SKM-1 (cell line): ENCODE data around the gene CCDC192.
"Not testable (repeated sequence)": the region's sequence is repeated elsewhere in the genome, so short reads cannot be mapped to it uniquely, and the experiment has no call there.

Experiments
- DNase-seq: peaks from one replicate; lab custom pipeline; 2025; ENCODE audit not compliant: unreplicated experiment; lab: John Stamatoyannopoulos, UW

Gene CCDC192

DNA sequence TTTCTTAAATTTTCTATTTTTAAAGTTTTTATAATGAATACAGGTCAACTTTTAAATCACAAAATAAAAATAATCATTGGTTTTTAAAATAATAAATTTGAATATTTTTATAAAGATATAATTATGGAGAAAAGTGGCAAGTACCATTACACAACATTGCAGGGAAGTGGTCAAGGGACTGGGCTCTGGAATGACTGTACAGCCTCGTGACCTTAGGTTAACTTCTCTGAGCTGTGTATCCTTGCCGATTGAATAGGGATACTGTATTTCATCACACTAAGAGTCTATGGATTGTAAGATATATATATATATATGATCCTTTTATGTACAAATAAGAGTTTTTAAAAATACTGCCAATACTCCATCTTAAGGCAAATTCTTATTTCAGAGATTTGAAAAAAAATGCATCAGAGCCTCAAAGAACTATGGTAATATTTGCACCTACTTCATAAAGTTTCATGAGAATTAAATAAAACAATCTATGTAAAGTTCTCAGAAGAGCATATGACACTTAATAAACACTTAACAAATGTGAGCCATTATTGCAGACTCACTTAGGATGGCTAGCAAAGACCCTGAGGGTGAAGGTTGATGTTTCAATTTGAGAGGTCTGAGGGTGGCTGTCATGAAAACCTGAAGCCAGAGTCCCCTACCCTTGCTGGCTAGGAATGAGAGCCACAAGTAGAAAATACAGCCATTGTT is 136.5 kb downstream of the CCDC192 start:
- peak; percentile 49 for DNase-seq

DNA sequence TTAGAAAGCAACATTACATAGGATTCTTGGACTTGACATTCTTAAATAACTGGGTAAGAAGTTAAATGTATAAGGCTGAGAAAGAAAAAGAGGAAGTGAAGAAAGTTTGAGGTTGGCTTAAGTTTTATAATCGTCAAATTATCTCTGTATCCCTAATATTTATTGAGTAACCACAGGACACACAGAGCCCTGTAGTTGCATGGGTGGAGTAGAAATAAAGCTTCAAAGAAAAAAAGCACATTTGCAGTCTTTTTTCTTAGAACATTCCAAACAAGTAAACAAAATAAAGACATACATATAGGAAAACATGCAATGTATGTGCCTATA is 137.0 kb downstream of the CCDC192 start:
- DNase-seq = peak; percentile 41

DNA sequence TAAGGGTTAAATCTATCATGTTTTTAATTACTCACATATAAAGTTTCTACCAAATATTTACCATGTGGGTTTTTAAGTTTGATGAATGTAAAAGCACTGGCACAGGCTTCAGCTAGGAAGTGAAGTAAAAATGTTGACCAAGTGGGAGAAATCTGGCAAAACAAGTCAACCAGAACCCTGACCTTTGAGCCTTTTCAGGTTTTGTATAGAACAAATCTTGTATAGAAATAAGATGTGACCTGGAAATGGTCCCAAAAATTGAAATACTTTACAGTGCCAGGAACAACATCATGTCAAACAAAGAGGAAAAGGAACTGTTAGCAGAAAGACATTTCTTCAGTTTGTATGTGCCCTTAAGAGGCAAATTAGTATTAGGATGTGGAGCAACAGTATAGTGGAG is 137.6 kb downstream of the CCDC192 start:
- DNase-seq = no peak

DNA sequence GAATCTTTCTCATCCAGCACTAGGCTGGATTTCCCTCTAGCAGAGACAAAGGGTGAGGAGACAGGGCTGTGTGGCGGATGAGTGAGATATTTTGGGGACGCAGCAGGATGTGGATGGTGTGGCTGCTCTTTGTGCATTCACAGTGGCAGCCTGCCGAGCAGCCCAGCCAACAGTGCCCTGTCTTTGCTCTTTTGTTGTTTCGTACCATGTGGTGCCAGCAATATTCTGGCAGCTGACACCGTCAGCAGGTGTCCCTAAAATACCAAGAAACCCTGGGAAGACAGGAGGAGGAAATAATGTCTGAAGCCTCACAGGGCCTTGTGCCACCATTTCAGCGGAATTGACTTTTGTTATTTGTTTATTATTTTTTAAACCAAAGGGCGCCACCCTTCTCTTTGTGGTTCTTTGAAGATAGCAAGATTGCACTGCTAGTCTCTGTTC is 141.4 kb downstream of the CCDC192 start:
- no peak for DNase-seq

DNA sequence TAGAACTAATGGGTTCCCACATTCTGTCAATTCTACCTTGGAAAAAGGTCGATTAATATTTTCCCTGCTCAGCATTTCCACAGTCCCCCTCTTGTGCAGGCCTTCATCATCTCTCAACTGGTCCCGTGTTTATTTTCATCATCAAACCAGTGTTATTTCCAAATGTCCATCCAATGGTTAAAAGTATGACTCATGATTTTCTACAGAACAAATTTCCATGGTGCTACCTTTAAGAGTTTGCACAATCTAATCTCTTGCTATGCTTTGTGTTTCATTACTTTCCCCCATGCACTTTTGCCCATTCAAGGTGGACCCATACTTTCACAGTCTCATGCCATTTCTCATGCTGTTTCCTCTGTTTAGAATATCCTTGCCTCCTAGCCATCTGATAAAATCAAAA is 143.7 kb downstream of the CCDC192 start:
- DNase-seq = no peak

DNA sequence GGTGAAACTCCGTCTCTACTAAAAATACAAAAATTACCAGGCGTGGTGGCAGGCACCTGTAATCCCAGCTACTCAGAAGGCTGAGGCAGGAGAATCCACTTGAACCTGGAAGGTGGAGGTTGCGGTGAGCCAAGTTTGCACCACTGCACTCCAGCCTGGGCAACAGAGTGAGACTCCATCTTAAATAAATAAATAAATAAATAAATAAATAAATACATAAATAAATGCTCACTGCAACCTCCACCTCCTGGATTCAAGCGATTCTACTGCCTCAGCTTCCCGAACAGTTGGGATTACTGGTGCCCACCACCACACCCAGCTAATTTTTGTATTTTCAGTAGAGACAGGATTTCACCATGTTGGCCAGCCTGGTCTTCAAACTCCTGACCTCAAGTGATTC is 144.4 kb downstream of the CCDC192 start:
- DNase-seq = not testable (repeated sequence)

DNA sequence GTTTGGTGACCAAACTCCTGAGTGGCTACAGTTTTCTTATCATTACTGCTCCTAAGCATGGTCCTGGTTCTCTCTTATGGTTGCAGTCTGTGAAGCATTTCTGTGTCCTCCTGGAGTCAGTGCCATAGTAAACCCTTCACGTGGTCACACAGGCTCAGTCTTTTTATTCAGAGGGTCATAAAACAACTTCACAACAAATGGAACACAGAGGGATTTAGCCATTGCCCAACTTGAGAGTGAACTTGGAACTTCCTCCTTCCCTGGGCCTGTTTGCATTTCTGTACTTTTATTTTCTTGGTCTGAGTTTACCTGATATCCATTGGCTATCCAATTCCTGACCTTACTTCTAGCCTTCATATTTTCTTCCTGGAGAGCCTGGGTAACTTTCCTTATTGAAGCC is 144.9 kb downstream of the CCDC192 start:
- no peak for DNase-seq

DNA sequence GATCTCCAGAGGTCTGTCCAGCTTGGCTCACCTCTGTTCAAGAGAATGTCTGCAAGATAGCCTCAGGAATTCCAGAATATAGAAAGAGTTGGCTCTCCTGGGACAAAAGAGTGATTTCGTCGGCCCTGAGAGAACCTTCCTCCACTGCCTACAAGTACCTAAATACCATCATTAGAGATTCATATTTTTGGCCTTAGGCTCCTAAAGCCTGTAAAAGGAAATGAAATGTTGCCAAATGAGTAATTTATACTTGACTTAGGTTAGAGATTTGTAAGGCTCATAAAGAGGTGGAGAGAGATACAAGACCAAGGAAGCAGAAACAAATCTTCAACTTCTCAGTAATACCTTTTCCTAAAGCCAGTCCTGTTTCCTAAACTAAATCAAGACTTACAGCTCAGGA is 146.2 kb downstream of the CCDC192 start:
- DNase-seq = no peak

DNA sequence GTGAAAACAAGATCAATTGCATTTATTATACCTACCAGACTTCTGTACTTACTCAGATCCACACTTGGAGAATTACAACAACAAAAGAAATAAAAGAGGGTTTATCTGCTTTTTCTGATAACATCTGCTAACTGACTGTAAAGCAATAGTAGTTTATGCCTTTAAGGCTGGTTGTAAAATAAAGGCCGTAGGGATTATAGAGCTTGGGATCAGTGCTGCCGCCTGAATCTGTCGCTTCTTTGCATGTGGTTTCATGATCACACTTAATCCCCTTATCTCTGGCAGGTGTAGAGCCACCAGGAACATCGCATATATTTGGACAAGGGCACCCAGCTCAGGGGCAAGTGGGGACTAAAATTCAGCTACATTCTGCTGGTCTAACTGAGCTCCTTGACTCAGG is 146.7 kb downstream of the CCDC192 start:
- DNase-seq = no peak

DNA sequence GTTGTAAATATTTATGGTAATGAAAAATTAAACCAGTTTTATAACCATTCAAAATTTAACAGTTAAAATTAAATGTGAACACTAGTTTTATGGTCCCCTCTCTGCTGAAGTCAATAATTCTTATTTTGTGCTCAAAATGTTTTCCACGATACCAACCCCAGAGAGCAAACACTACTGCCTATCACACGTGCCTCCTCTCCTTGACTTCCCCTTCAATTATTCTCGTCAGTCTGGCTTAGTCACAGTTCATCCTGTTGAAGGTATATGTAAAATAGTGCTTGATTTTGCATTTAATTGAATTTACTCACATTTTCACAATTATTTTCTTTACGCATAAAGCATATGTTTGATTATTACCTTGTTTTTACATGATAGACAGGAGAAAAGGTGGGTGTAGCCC is 148.8 kb downstream of the CCDC192 start:
- DNase-seq = no peak

DNA sequence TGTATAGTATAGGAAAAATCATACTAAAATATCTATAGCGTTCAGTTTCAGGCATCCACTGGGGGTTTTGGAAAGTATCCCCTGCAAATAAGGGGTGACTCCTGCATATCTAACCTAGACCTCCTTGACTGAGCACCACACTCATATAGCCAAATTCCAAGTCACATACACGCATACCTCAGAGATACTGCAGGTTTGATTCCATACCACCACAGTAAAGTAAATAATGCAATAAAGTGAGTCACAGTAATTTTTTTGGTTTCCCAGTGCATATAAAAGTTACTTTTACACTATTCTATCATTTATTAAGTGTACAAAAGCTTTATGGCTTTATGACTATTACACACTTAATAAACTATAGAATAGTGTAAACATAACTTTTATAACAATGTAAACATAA is 151.3 kb downstream of the CCDC192 start:
- no peak for DNase-seq

DNA sequence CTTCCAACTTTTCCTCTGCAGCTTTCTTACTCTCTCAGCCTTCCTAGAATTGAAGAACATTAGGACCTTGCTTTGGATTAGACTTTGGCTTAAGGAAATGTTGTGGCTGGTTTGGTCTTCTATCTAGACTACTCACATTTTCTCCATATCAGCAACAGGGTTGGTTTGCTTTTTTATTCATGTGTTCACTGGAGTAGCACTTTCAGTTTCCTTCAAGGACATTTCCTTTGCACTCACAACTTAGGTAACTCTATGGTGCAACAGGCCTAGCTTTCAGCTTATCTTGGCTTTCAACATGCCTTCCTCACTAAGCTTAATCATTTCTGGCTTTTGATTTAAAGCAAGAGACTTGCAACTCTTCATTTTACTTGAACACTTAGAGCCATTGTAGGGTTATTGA is 153.1 kb downstream of the CCDC192 start:
- no peak for DNase-seq

DNA sequence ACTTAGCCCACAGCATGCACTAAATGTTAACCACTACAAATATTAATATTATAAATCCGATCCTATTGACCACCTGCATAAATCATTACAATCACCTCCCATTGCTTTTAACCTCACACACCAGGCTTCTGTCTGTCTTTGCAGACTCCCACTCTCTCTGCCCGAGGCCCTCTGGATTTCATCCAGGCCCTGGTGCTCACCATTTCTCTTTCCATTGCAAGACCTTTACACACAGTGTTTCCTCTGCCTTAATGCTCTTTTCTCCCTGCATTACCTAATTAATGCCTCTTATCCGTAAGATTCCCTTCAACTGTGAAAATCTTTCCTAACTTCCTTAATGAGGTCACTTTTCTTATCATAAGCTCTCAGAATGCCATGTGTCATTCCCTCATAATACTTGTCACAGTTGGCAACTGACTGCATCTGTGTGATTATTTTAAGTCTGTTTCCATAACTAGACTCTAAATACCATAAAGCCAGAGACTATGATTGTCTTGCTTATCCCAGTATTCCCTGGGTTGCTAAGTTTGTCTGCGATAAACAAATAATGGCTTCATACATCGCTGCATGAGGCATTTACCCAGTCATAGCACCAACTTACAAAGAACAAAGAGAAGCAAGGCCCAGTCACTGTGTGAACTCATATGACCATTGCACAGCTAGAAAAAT is 155.1 kb downstream of the CCDC192 start:
- no peak for DNase-seq

DNA sequence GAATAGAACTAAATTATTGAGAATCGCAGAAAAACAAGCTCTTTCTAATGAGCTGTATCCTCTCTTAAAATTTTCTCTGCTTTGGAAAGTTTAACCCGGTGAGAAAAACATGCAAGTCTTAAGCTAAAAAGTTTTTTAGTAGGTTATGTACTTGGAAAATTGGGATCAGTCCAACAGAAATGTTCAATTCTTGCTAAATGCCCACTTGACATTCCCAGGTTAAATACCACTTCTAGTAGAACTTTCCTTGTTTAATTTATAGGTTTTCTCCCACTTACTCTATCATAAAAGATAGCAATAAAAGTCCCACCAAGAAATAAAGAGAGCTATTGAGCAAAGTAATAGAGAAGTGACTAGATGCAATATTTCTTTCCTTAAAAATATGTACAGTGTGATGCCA is 157.1 kb downstream of the CCDC192 start:
- DNase-seq = no peak

DNA sequence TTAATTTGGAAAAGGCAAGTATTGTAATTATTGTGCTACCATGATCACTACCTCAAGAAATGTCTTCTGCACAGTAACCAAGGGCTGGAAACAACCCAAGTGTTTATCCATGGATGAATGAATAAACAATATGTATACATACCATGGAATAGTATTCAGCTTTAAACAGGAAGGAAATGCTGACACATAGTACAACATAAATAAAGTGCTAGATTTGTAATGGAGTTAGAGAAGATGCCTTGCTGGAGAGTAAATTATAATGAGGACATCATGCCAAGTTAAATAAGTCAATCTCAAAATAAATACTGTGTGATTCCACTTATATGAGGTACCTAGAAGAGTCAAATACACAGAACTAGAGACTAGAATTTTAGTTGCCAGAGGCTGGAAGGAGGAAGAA is 160.0 kb downstream of the CCDC192 start:
- DNase-seq = no peak

DNA sequence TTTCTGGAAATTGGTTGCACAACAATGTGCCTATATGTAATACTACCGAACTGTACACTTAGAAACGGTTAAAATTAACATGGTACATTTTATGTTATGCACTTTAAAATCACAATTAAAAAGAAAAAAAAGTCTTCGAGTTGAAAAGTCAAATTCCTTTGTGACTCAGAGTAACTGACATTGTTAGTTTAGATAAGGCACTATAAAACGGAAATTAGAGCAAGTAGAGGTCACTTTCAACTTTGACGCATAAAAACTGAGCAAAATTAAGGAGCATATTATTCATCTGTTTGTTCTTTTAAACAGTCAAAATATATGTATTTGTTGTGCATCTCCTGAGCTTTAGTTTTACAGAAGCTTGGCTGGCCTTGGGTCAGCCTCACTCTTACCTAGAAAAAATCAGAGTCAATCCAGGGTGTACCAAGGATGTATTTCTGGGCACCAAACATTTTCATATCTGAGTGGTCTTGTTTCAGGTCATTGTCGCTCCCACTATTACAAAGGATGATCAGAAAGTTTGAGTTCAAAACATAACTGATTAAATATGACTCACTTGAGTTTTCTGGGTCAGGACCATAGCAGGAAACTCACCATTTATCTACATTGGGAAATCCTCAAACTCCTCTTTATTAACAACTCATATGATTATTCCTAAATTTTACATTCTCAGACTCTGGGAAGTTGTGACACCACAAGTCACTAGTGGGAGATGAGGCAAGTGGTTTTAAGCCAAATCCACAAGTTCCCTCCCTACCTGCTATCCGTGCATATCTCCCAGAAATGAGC is 160.6 kb downstream of the CCDC192 start:
- no peak for DNase-seq

DNA sequence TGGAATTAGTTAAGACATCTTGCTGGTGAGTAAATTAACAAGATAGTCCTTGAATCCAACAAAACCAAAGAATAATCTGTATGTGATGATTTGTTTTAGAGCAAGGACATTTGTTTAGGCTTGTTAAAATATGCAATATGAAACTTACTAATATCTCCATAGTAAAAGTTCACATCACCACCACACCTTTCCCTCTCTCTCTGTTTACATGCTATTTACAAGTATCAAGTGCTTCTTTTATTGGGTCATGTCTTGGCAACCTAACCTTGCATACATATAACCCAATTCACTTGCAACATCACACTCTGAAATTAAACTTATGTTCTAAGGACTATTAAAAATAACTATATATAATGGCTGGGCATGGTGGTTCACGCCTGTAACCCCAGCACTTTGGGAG is 161.3 kb downstream of the CCDC192 start:
- no peak for DNase-seq

DNA sequence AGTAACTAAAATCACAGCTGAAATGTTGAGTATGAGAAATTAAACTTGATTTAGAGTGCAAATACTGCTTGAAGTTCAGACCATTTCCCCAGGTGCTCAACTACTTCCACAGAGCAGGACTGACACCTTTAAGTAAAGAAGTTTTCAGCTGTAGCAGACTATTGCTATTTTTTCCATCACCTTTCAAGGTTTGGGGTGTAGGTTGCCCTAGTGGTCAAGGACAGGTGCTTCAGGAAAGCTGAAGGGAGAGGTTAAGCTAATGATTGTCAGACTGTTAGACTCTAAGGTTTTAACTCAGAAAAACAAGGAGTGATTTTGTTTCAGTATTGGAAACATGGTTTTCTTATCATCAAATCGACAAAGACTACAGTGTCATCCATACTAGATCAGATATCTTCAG is 162.1 kb downstream of the CCDC192 start:
- no peak for DNase-seq

DNA sequence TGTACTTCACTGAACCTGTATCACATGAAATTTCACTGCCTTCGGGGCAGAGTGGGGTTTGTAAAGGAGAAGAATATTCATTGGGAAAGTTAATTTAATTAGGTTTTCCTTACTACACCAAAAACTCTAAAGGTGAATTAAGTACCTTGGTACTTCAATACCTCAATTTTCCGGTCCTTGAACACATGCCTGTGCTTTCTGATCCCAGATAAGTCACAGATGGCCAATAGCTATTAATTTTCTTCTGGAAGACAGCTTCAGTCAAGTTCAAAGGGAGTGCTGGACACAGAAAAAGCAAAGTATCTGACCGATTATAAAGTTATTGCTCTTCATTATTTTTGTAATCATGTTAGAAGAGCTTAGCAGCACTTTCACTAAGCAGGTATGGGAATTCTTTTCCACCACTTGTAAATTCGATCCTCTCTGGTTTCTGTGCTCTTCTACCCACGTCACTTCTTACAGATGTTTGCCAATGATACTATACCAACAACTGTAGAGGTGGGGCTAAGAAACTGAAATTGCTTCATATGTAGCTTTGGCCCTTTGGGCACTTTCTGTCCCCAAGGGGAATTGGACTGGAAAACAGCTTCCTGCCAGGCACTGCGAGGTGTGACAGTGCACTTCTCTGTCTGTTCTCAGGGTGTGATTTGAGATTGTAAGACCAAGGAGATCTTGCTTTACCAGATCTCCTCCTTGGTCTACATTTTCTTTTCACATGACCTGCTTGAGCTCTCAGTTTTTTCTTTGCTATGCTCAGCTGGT is 164.0 kb downstream of the CCDC192 start:
- DNase-seq = no peak

DNA sequence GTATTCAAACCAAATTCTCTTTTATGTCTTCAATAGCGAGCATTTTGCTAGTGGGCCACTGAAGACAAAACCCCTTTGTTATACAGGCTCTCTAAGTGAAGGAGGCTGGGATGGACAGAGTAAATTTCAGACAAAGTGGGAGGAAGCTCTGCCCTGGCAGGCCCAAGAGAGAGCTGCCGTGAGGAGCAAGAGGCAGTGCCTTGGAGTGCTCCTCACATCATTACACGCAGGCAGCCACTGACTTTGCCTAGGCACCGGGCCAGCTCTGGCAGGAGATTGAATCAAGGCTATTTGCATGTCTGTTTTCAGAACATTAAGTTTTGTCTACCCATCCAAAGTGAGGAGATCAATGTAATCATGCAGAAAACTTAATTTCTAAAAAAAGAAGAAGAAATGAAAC is 167.7 kb downstream of the CCDC192 start:
- no peak for DNase-seq

DNA sequence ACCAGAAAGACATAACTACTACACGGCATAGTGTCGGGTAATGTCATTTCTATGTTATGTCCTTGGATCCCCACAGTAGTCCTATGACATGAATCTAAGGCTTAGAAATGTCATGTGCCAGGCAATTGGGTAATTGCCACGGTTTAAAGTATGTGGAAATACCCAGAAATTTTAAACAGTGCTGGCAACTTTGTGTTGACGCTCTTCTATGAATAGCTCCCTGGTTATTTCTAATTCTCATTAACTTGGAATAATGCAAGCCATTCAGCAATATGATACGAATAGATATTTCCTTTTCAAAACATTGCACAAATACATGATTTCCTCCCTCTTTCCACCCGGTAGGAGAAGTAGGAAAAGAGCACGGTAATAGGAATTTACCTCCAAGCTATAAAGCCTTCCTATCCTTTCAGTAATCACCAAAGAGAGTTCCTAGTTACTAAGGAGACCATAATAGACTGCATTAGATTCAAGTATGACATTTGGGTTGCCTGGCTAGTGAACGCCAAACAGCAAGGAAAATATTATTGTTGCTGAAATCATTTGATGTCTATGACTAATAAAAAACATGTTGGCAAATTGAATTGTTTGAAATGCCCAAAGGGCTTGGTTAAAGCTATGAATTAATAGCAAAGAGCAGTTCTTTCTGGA is 168.4 kb downstream of the CCDC192 start:
- no peak for DNase-seq
